ENCODE measurements around the gene PXT1. TPM values are rescaled to one million over a fixed set of nuclear protein-coding genes. Genes with fewer than 3 reads are reported as not detected.
"Not testable (repeated sequence)": the region's sequence is repeated elsewhere in the genome, so short reads cannot be mapped to it uniquely, and the experiment has no call there.

PXT1 gene
- total RNA-seq, 3 donors from 2014 or later: not detected

DNA sequence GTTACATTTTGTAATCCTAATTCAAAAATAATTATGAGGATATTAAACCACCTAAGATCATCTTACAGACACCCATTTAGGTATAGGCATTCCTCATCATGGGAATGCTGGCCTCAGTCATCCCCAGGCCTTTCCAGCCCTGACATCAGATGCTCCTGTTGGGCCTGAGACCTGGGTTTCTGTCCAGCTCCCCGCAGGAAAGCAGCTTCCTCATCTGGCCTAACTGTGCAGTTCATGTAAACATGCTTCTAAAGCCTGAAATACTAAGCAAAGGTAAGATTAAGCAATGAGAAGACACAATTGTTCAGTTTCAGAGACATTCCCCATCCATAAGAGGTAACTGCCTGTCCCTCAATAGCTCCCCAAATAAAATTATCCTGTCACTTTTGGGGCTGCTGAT is 74.2 kb downstream of the PXT1 start:
- TF ChIP-seq CTCF (IDR thresholded peaks at IDR 0.05): no peak
- no peaks in the 10 kb centered on the region for H3K36me3 ChIP-seq (ENCODE audit: low read depth)
- no peak overlapping the region for H3K4me3 ChIP-seq
- H3K4me1 ChIP-seq (ENCODE audit: low read depth): no peaks in the 10 kb centered on the region
- DNase-seq: no peak
- H3K9me3 ChIP-seq: no peaks in the 10 kb centered on the region
- no peak for ATAC-seq
- intact Hi-C loops (cut with DNase I, micrococcal nuclease): loop anchor here in 1 of 2 donors (10.0 kb wide), 1 partner anchor 64 kb away; no protein-coding TSS in a partner anchor

DNA sequence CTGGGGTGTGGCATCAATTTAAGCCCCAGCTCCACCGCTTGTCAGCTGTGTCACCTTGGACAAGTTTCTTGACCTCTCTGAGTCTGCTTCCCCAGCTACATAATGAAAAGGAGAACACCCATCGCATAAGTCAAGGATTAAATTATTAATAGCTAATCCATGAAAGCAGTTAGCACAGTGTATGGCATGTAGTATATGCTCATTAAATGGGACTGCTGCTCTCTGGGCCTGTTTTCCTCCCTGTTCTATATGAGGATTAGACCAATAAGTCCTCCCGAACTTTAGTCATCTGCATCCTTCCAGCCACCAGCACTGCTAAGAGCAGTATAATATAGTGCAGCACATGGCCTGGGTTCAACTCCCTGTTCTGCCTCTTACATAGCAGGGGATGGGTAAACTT is 74.9 kb downstream of the PXT1 start:
- intact Hi-C loops (cut with DNase I, micrococcal nuclease): loop anchor here in 1 of 2 donors (10.0 kb wide), 1 partner anchor 63 kb away; no protein-coding TSS in a partner anchor
- no peak for TF ChIP-seq CTCF (IDR thresholded peaks at IDR 0.05)
- Histone ChIP-seq H3K4me3 (no peak overlapping the region), H3K4me1 (ENCODE audit: low read depth) (no peaks in the 10 kb centered on the region), H3K36me3 (ENCODE audit: low read depth) (no peaks in the 10 kb centered on the region), H3K9me3 (no peaks in the 10 kb centered on the region)
- no peak for DNase-seq
- no peak for ATAC-seq

- TF ChIP-seq CTCF (IDR thresholded peaks at IDR 0.05): no peak
- Histone ChIP-seq H3K9me3 (no peaks in the 10 kb centered on the region), H3K4me3 (no peak overlapping the region), H3K4me1 (ENCODE audit: low read depth) (no peaks in the 10 kb centered on the region), H3K36me3 (ENCODE audit: low read depth) (no peaks in the 10 kb centered on the region)
- DNase-seq: no peak
- intact Hi-C loops (cut with DNase I, micrococcal nuclease): loop anchor here (5.0 to 10.0 kb wide), 2 partner anchors 60 to 63 kb away; no protein-coding TSS in a partner anchor
- ATAC-seq: peak; percentile 39
These were observed 77.8 kb downstream of the PXT1 start for GRCh38 chr6:36364669-36365479.

- DNase-seq; H3K36me3 ChIP-seq (ENCODE audit: low read depth); H3K4me3 ChIP-seq; ATAC-seq; H3K9me3 ChIP-seq; H3K4me1 ChIP-seq (ENCODE audit: low read depth): not testable (repeated sequence)
- intact Hi-C loops (cut with DNase I, micrococcal nuclease): loop anchor here (5.0 to 10.0 kb wide), 2 partner anchors 59 to 62 kb away; no protein-coding TSS in a partner anchor
These were observed 78.5 kb downstream of the PXT1 start for GRCh38 chr6:36364061-36364635.

GRCh38 chr6:36363371-36363752 is 79.3 kb downstream of the PXT1 start:
- not testable (repeated sequence) for H3K4me1 ChIP-seq (ENCODE audit: low read depth); H3K36me3 ChIP-seq (ENCODE audit: low read depth); H3K4me3 ChIP-seq; ATAC-seq; H3K9me3 ChIP-seq; DNase-seq
- intact Hi-C loops (cut with DNase I, micrococcal nuclease): loop anchor here (5.0 to 10.0 kb wide), 2 partner anchors 59 to 61 kb away; no protein-coding TSS in a partner anchor

GRCh38 chr6:36362551-36363370 is 79.9 kb downstream of the PXT1 start:
- intact Hi-C loops (cut with DNase I, micrococcal nuclease): loop anchor here (5.0 to 10.0 kb wide), 2 partner anchors 58 to 60 kb away; no protein-coding TSS in a partner anchor

More at GRCh38 chr6:36362551-36363370, 79.9 kb downstream of the PXT1 start:
- Histone ChIP-seq H3K36me3 (ENCODE audit: low read depth) (no peaks in the 10 kb centered on the region), H3K4me3 (no peak overlapping the region), H3K9me3 (no peaks in the 10 kb centered on the region), H3K4me1 (ENCODE audit: low read depth) (no peaks in the 10 kb centered on the region)
- TF ChIP-seq CTCF (IDR thresholded peaks at IDR 0.05): no peak
- DNase-seq (no peak), ATAC-seq (no peak)
